ENCODE measurements around the gene SORCS3.

SORCS3 gene

GRCh38 chr10:104957178-104957841 is 316.2 kb downstream of the SORCS3 start:
- POLR2A ChIA-PET, result no interaction called here
- DNase-seq (ENCODE audit: low read depth, low spot score), result no peak
- CTCF ChIA-PET, result no interaction called here
- no peak for TF ChIP-seq CTCF (IDR thresholded peaks at IDR 0.05; ENCODE audit: insufficient read depth, low read length, missing control alignments)
- H3K4me3 ChIP-seq (ENCODE audit: low read depth, low read length), result no peak overlapping the region

- no peak for TF ChIP-seq CTCF (IDR thresholded peaks at IDR 0.05; ENCODE audit: insufficient read depth, low read length, missing control alignments)
- ChIA-PET CTCF (no interaction called here), POLR2A (no interaction called here)
- no peak for DNase-seq (ENCODE audit: low read depth, low spot score)
- no peak overlapping the region for H3K4me3 ChIP-seq (ENCODE audit: low read depth, low read length)
Observed at GRCh38 chr10:104966563-104967297, 325.6 kb downstream of the SORCS3 start.

GRCh38 chr10:104980368-104980767 is 339.3 kb downstream of the SORCS3 start:
- CTCF ChIA-PET, result no interaction called here
- POLR2A ChIA-PET, result no interaction called here
- no peak overlapping the region for H3K4me3 ChIP-seq (ENCODE audit: low read depth, low read length)
- TF ChIP-seq CTCF (IDR thresholded peaks at IDR 0.05; ENCODE audit: insufficient read depth, low read length, missing control alignments), result no peak
- no peak for DNase-seq (ENCODE audit: low read depth, low spot score)

- no peak for DNase-seq (ENCODE audit: low read depth, low spot score)
- CTCF ChIA-PET, result no interaction called here
- TF ChIP-seq CTCF (IDR thresholded peaks at IDR 0.05; ENCODE audit: insufficient read depth, low read length, missing control alignments), result no peak
- no peak overlapping the region for H3K4me3 ChIP-seq (ENCODE audit: low read depth, low read length)
- POLR2A ChIA-PET, result no interaction called here
Observed at GRCh38 chr10:104981995-104982394, 340.9 kb downstream of the SORCS3 start.

GRCh38 chr10:104988686-104989085 is 347.6 kb downstream of the SORCS3 start:
- ChIA-PET CTCF (no interaction called here), POLR2A (no interaction called here)
- TF ChIP-seq CTCF (IDR thresholded peaks at IDR 0.05; ENCODE audit: insufficient read depth, low read length, missing control alignments), result no peak
- no peak for DNase-seq (ENCODE audit: low read depth, low spot score)
- H3K4me3 ChIP-seq (ENCODE audit: low read depth, low read length), result no peak overlapping the region

- H3K4me3 ChIP-seq (ENCODE audit: low read depth, low read length), result no peak overlapping the region
- CTCF ChIA-PET, result no interaction called here
- POLR2A ChIA-PET, result no interaction called here
- DNase-seq (ENCODE audit: low read depth, low spot score), result no peak
- TF ChIP-seq CTCF (IDR thresholded peaks at IDR 0.05; ENCODE audit: insufficient read depth, low read length, missing control alignments), result no peak
Observed at GRCh38 chr10:104989880-104990279, 348.8 kb downstream of the SORCS3 start.

Data from AG04449 (cell line).